Endothelial cell of umbilical vein (primary cell): Measurements from ENCODE around the gene PTPRD. TPM values are rescaled to one million over a fixed set of nuclear protein-coding genes. Genes with fewer than 3 reads are reported as not detected.

ENCODE experiments used
- BruUV-seq: library from RNA; stranded (reverse); fragments of 400-500 nt; replicated peaks from 2 replicates; lab custom pipeline; 2021; lab: Mats Ljungman, UMichigan
- CTCF ChIA-PET: fragments of 300-600, 350-600 bp; sonication (Branson Sonifier 250); formaldehyde crosslinking; loops from one replicate; lab custom pipeline; 2021; ENCODE audit warnings: antibody characterized with exemption, inconsistent platforms; lab: Charles Lee
- POLR2A ChIA-PET: fragments of 300-600, 350-600 bp; sonication (Branson Sonifier 250); formaldehyde crosslinking; loops from one replicate; lab custom pipeline; 2021; ENCODE audit warnings: antibody characterized with exemption, inconsistent platforms; lab: Charles Lee
- DNase-seq: peaks from one replicate; pipeline ENCODE4 v3.0.0-alpha.2; 2011; ENCODE audit warnings: low read depth, low spot score
- FAIRE-seq: peaks from 2 replicates; lab custom pipeline; 2011; peaks lifted over from hg19 to GRCh38; lab: Jason Lieb, UNC
- H2AFZ ChIP-seq: 2 replicates; pipeline ENCODE4 v1.6.0; 2012; ENCODE audit warnings: low read depth, low read length, control low read depth, inconsistent platforms
- H3K27ac ChIP-seq: 2 replicates; pipeline ENCODE4 v1.5.1; 2011; ENCODE audit warnings: low read depth, mild to moderate bottlenecking, control low read depth, low read length, moderate library complexity; ENCODE audit not compliant: insufficient read depth
- H3K27me3 ChIP-seq, 2 experiments: 2 replicates each; pipeline versions ENCODE4 v1.6.0 to v1.6.1; 2011; ENCODE audit warnings: low read length in 2 of 2, mixed read lengths in 1 of 2; ENCODE audit not compliant: control insufficient read depth in 2 of 2, insufficient read depth in 2 of 2
- H3K36me3 ChIP-seq, 2 experiments: 2 replicates in 1 of 2; 3 replicates in 1 of 2; pipeline ENCODE4 v1.5.1; 2011; ENCODE audit warnings: low read length in 2 of 2, mild to moderate bottlenecking in 1 of 2, moderate library complexity in 1 of 2; ENCODE audit not compliant: control insufficient read depth in 2 of 2, insufficient read depth in 2 of 2; ENCODE audit errors: extremely low read depth in 1 of 2
- H3K4me1 ChIP-seq: 3 replicates; pipeline ENCODE4 v1.5.1; 2011; ENCODE audit warnings: mild to moderate bottlenecking, low read length; ENCODE audit not compliant: control insufficient read depth, insufficient read depth; ENCODE audit errors: extremely low read depth
- H3K4me2 ChIP-seq: 2 replicates; pipeline ENCODE4 v1.6.1; 2011; ENCODE audit warnings: low read length, control low read depth, mixed read lengths; ENCODE audit not compliant: insufficient read depth
- H3K4me3 ChIP-seq, 3 experiments: fragments of 200-600 bp in 1 of 3; sonication (generic), shearing (Covaris generic) in 1 of 3; replicated peaks in 1 of 3; 2 replicates each; pipeline ENCODE4 v1.5.1; 2011 to 2016; ENCODE audit warnings: control low read depth in 3 of 3, low read length in 3 of 3, mild to moderate bottlenecking in 2 of 3, inconsistent platforms in 1 of 3, low read depth in 1 of 3, moderate library complexity in 1 of 3; ENCODE audit not compliant: insufficient read depth in 1 of 3
- H3K79me2 ChIP-seq: 2 replicates; pipeline ENCODE4 v1.6.0; 2012; ENCODE audit warnings: low read length, inconsistent platforms; ENCODE audit not compliant: control insufficient read depth, insufficient read depth
- H3K9ac ChIP-seq: replicated peaks from 2 replicates; pipeline ENCODE3; 2011; ENCODE audit warnings: low read length, control low read depth; ENCODE audit not compliant: insufficient read depth; ENCODE audit errors: extremely low read depth
- H3K9me1 ChIP-seq: replicated peaks from 3 replicates; pipeline ENCODE4 v1.6.0; 2011; ENCODE audit warnings: mild to moderate bottlenecking, low read length; ENCODE audit not compliant: control insufficient read depth, insufficient read depth; ENCODE audit errors: extremely low read depth
- H3K9me3 ChIP-seq: replicated peaks from 2 replicates; pipeline ENCODE4 v1.5.1; 2012; ENCODE audit warnings: low read length, inconsistent platforms; ENCODE audit not compliant: control insufficient read depth, insufficient read depth
- H4K20me1 ChIP-seq: replicated peaks from 2 replicates; pipeline ENCODE3; 2011; ENCODE audit warnings: mild to moderate bottlenecking, low read length; ENCODE audit not compliant: control insufficient read depth, insufficient read depth; ENCODE audit errors: extremely low read depth
- EZH2 ChIP-seq: IDR thresholded peaks from 2 replicates; pipeline ENCODE4 v1.6.1; 2012; ENCODE audit warnings: borderline replicate concordance, low read depth, mild to moderate bottlenecking, moderate library complexity, low read length, inconsistent platforms; ENCODE audit not compliant: severe bottlenecking
- FOS ChIP-seq: IDR thresholded peaks from 2 replicates; pipeline ENCODE4 v1.6.1; 2011; ENCODE audit warnings: mild to moderate bottlenecking, low read length, moderate library complexity, borderline replicate concordance; ENCODE audit not compliant: insufficient read depth
- GATA2 ChIP-seq: IDR thresholded peaks from 2 replicates; pipeline ENCODE4 v1.7.0; 2011; ENCODE audit warnings: low read depth, mild to moderate bottlenecking, moderate library complexity, mixed read lengths, low read length; ENCODE audit not compliant: insufficient read length, insufficient read depth
- JUN ChIP-seq: IDR thresholded peaks from 2 replicates; pipeline ENCODE4 v1.6.1; 2011; ENCODE audit warnings: borderline replicate concordance, low read depth; ENCODE audit not compliant: insufficient read length, insufficient read depth
- MYC ChIP-seq: IDR thresholded peaks from one replicate; pipeline ENCODE4 v1.6.1; 2011; ENCODE audit warnings: mild to moderate bottlenecking, low read depth, low read length
- POLR2A ChIP-seq: IDR thresholded peaks from 2 replicates; pipeline ENCODE4 v1.6.1; 2012; ENCODE audit warnings: low read depth, mild to moderate bottlenecking, control low read depth, low read length
- POLR2AphosphoS5 ChIP-seq: IDR thresholded peaks from 2 replicates; pipeline ENCODE4 v1.6.1; 2012; ENCODE audit warnings: low read depth, mild to moderate bottlenecking, control low read depth, low read length, moderate library complexity; ENCODE audit not compliant: insufficient read depth
- dilution Hi-C: fragments of 300-500 bp; cut with MboI; formaldehyde crosslinking; loops from one replicate; pipeline ENCODE4 v1.15.0; 2019; ENCODE audit warnings: low sequenced_read_pairs; ENCODE audit not compliant: extremely low pct_ligation_motif_present
- intact Hi-C: fragments of 100-400 bp; cut with micrococcal nuclease; formaldehyde crosslinking; loops from one replicate; pipeline ENCODE4 v1.10.0; 2022
- polyA plus RNA-seq, 4 experiments: library from polyadenylated mRNA; depleted of rRNA in 3 of 4; stranded (reverse) in 3 of 4; unstranded in 1 of 4; fragments of >200 nt; gene quantifications; 2 replicates each; pipeline versions ENCODE4 v1.2.1 to v1.2.3, GENCODE V29; 2011 to 2012; ENCODE audit warnings: missing spikeins in 1 of 4
- total RNA-seq: library from RNA; stranded (reverse); gene quantifications from 2 replicates; pipeline ENCODE4 v1.2.3, GENCODE V29; 2021
- TF ChIP-seq, protein P1 (sequence below): IDR thresholded peaks from 2 replicates; pipeline ENCODE4 v1.6.1; 2011; ENCODE audit not compliant: insufficient read depth, insufficient read length
- TF ChIP-seq, protein P2 (sequence below), 2 donors: IDR thresholded peaks; 1 replicate in 1 of 2; 2 replicates in 1 of 2; pipeline ENCODE4 v1.5.1; 2011; ENCODE audit warnings: low read length in 2 of 2, mild to moderate bottlenecking in 2 of 2, moderate library complexity in 2 of 2, control low read depth in 1 of 2, inconsistent platforms in 1 of 2, low read depth in 1 of 2; ENCODE audit not compliant: insufficient read depth in 1 of 2; ENCODE audit errors: extremely low read depth in 1 of 2

The PTPRD gene
- total and polyA plus RNA-seq, 2 donors (not counting 3 experiments of a cell fraction or from before 2014, with no cell fraction given): 5.5 to 5.7 TPM

GRCh38 chr9:10447036-10447435, 165.8 kb downstream of the PTPRD start:
- H4K20me1 ChIP-seq: no peaks in the 10 kb centered on the region
- TF ChIP-seq EZH2: no peak
- no peak for TF ChIP-seq GATA2
- TF ChIP-seq, protein P1, sequence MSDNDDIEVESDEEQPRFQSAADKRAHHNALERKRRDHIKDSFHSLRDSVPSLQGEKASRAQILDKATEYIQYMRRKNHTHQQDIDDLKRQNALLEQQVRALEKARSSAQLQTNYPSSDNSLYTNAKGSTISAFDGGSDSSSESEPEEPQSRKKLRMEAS: no peak
- no peak for TF ChIP-seq FOS
- no peak for TF ChIP-seq JUN
- no peak for TF ChIP-seq MYC
- TF ChIP-seq POLR2AphosphoS5: no peak
- TF ChIP-seq POLR2A: no peak
- TF ChIP-seq, protein P2, sequence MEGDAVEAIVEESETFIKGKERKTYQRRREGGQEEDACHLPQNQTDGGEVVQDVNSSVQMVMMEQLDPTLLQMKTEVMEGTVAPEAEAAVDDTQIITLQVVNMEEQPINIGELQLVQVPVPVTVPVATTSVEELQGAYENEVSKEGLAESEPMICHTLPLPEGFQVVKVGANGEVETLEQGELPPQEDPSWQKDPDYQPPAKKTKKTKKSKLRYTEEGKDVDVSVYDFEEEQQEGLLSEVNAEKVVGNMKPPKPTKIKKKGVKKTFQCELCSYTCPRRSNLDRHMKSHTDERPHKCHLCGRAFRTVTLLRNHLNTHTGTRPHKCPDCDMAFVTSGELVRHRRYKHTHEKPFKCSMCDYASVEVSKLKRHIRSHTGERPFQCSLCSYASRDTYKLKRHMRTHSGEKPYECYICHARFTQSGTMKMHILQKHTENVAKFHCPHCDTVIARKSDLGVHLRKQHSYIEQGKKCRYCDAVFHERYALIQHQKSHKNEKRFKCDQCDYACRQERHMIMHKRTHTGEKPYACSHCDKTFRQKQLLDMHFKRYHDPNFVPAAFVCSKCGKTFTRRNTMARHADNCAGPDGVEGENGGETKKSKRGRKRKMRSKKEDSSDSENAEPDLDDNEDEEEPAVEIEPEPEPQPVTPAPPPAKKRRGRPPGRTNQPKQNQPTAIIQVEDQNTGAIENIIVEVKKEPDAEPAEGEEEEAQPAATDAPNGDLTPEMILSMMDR (IDR thresholded peaks at IDR 0.05; ENCODE audit: extremely low read depth in 1 of 2, insufficient read depth in 1 of 2, low read depth in 1 of 2, low read length in 2 of 2): no peak
- ChIA-PET POLR2A (no interaction called here), CTCF (no interaction called here)
- no peak overlapping the region for H3K27ac ChIP-seq
- intact Hi-C loops: no loop called here
- H3K36me3 ChIP-seq: no peaks in the 10 kb centered on the region
- H3K4me2 ChIP-seq: no peak overlapping the region
- H3K9me3 ChIP-seq: no peaks in the 10 kb centered on the region
- dilution Hi-C loops: no loop called here
- H2AFZ ChIP-seq: no peak overlapping the region
- no peaks in the 10 kb centered on the region for H3K79me2 ChIP-seq
- no peak overlapping the region for H3K9ac ChIP-seq
- H3K4me3 ChIP-seq: no peak overlapping the region
- BruUV-seq: no TSS peak
- no peaks in the 10 kb centered on the region for H3K4me1 ChIP-seq
- no peak for DNase-seq
- FAIRE-seq: no peak
- no peaks in the 10 kb centered on the region for H3K9me1 ChIP-seq
- no peaks in the 10 kb centered on the region for H3K27me3 ChIP-seq
